ENCODE measurements around the gene ADORA2A. TPM values are rescaled to one million over a fixed set of nuclear protein-coding genes. Genes with fewer than 3 reads are reported as not detected.

The ADORA2A gene
- total and polyA plus RNA-seq, 2 of the 8 experiments (the other 6 are each of a cell fraction or from before 2014, with no cell fraction given): 7.1 to 20.3 TPM

GRCh38 chr22:24474221-24474620, 46.8 kb downstream of the ADORA2A start:
- Histone ChIP-seq H2BK15ac (ENCODE audit: low read length) (no peak overlapping the region), H3K4ac (replicated peaks; ENCODE audit: insufficient read length, low read depth, low read length) (no peak overlapping the region), H3K4me3 (ENCODE audit: extremely low read depth in 1 of 4, insufficient read depth in 2 of 4, low read depth in 3 of 4, low read length in 4 of 4) (no peak overlapping the region), H3K23me2 (ENCODE audit: low read depth, low read length) (no peaks in the 10 kb centered on the region), H2BK12ac (ENCODE audit: low read depth, low read length) (no peak overlapping the region), H2AK5ac (ENCODE audit: low read depth, low read length) (no peak overlapping the region), H3K4me1 (replicated peaks in 1 of 4; ENCODE audit: control insufficient read depth in 3 of 4, insufficient read depth in 4 of 4, low read length in 3 of 4) (no peaks in the 10 kb centered on the region), H3K14ac (ENCODE audit: insufficient read length) (no peak overlapping the region), H3K27ac (ENCODE audit: low read depth, low read length) (no peak overlapping the region), H4K5ac (ENCODE audit: insufficient read length, low read depth, low read length) (no peak overlapping the region), H3K23ac (ENCODE audit: insufficient read length) (no peak overlapping the region), H3K27me3 (replicated peaks in 1 of 4; ENCODE audit: control insufficient read depth in 3 of 4, extremely low read depth in 1 of 4, insufficient read depth in 3 of 4, low read length in 3 of 4) (no peaks in the 10 kb centered on the region), H2BK20ac (ENCODE audit: low read length) (no peak overlapping the region), H4K91ac (replicated peaks; ENCODE audit: insufficient read length, low read length) (no peak overlapping the region), H3K56ac (replicated peaks; ENCODE audit: insufficient read length, low read depth, low read length) (no peak overlapping the region), H4K8ac (ENCODE audit: extremely low read depth, insufficient read depth, low read length) (no peak overlapping the region), H3K9me3 (ENCODE audit: insufficient read depth in 2 of 2, low read depth in 1 of 2, low read length in 1 of 2) (0 out of 4 replicates have a peak, but pooled peaks cover 0 to 3% of the 10 kb centered on the region in 2 experiments), H2BK120ac (replicated peaks; ENCODE audit: low read depth, low read length) (no peak overlapping the region), H3K9ac (replicated peaks in 1 of 4; ENCODE audit: extremely low read depth in 1 of 4, low read depth in 3 of 4, low read length in 3 of 4) (no peak overlapping the region; a peak in 1 of 7 replicates), H3K79me1 (ENCODE audit: low read depth, low read length) (no peaks in the 10 kb centered on the region), H3K18ac (ENCODE audit: extremely low read depth, low read length) (no peak overlapping the region), H2BK5ac (ENCODE audit: low read depth, low read length) (no peak overlapping the region), H3K36me3 (ENCODE audit: control insufficient read depth in 2 of 4, insufficient read depth in 4 of 4, low read length in 3 of 4) (no peaks in the 10 kb centered on the region), H2AFZ (ENCODE audit: low read length) (peak overlapping the region; percentile 48), H3K4me2 (ENCODE audit: insufficient read depth in 1 of 2, low read depth in 2 of 2, low read length in 2 of 2) (no peak overlapping the region), H3K79me2 (ENCODE audit: control insufficient read depth in 1 of 2, insufficient read depth in 2 of 2, low read length in 2 of 2) (no peaks in the 10 kb centered on the region), H4K20me1 (replicated peaks in 1 of 2; ENCODE audit: control insufficient read depth in 1 of 2, insufficient read depth in 2 of 2, low read length in 2 of 2) (no peaks in the 10 kb centered on the region)
- ChIA-PET POLR2A (ENCODE audit: partially characterized antibody) (interaction anchor here (0.9 to 1.1 kb wide), 3 partner anchors 9 to 83 kb away, joined by 3 to 4 read pairs (median 4); no protein-coding TSS in a partner anchor), CTCF (ENCODE audit: partially characterized antibody) (interaction anchor here (0.6 to 1.9 kb wide), 8 partner anchors 9 to 1209 kb away, joined by 3 to 10 read pairs (median 4); no protein-coding TSS in a partner anchor)
- WGBS, 2 experiments (ENCODE audit: extremely low coverage in 1 of 2, insufficient coverage in 1 of 2, insufficient read length in 1 of 2, insufficient replicate concordance in 2 of 2, low coverage in 1 of 2, low lambda C conversion rate in 2 of 2, missing lambda C conversion rate in 1 of 2): 66% methylated on average over 3 of the region's 3 CpGs; no CpG with 5 or more reads in 1 of the 2 experiments
- DNase-seq (ENCODE audit: low read depth in 1 of 2, low spot score in 2 of 2) (no peak), FAIRE-seq (no peak)
- TF ChIP-seq BACH1 (IDR thresholded peaks at IDR 0.05; ENCODE audit: low read length) (no peak), PHF8 (conservative IDR thresholded peaks at IDR 0.05; ENCODE audit: low read depth, low read length) (no peak), POLR2A (IDR thresholded peaks at IDR 0.05; ENCODE audit: control extremely low read depth in 1 of 2, low read depth in 2 of 2, low read length in 2 of 2) (no peak), CHD2 (IDR thresholded peaks at IDR 0.05; ENCODE audit: low read length) (no peak), TCF12 (IDR thresholded peaks at IDR 0.05; ENCODE audit: low read depth, low read length) (no peak), GTF2F1 (IDR thresholded peaks at IDR 0.05; ENCODE audit: borderline replicate concordance, low read depth, low read length) (no peak), EP300 (IDR thresholded peaks at IDR 0.05; ENCODE audit: borderline replicate concordance in 1 of 2, low read depth in 2 of 2, low read length in 2 of 2) (no peak), EGR1 (IDR thresholded peaks at IDR 0.05; ENCODE audit: borderline replicate concordance, low read depth, low read length) (no peak), HDAC6 (IDR thresholded peaks at IDR 0.05; ENCODE audit: low read depth, low read length) (no peak), CEBPB (IDR thresholded peaks at IDR 0.05; ENCODE audit: low read depth, low read length) (no peak), KDM4A (IDR thresholded peaks at IDR 0.05; ENCODE audit: low read depth, low read length, severe bottlenecking) (no peak)
